Endothelial cell (in vitro differentiated cells): ENCODE results near the gene THSD4. TPM values are rescaled to one million over a fixed set of nuclear protein-coding genes. Genes with fewer than 3 reads are reported as not detected.

ENCODE experiments used
- DNase-seq: peaks from one replicate; pipeline ENCODE4 v3.0.0; 2021; ENCODE audit warnings: low spot score
- H3K27ac Mint-ChIP-seq: one replicate; pipeline ENCODE4 v1.8.0; 2021; ENCODE audit warnings: mixed read lengths, inconsistent platforms; ENCODE audit not compliant: unreplicated experiment
- H3K27me3 Mint-ChIP-seq: one replicate; pipeline ENCODE4 v1.8.0; 2021; ENCODE audit warnings: mild to moderate bottlenecking, moderate library complexity, mixed read lengths, inconsistent platforms; ENCODE audit not compliant: unreplicated experiment
- H3K36me3 Mint-ChIP-seq: one replicate; pipeline ENCODE4 v1.8.0; 2021; ENCODE audit warnings: mild to moderate bottlenecking, low read depth, mixed read lengths, inconsistent platforms; ENCODE audit not compliant: unreplicated experiment
- H3K4me1 Mint-ChIP-seq: one replicate; pipeline ENCODE4 v1.8.0; 2021; ENCODE audit warnings: mild to moderate bottlenecking, mixed read lengths, inconsistent platforms; ENCODE audit not compliant: unreplicated experiment
- H3K4me3 Mint-ChIP-seq: one replicate; pipeline ENCODE4 v1.8.0; 2021; ENCODE audit warnings: mild to moderate bottlenecking, mixed read lengths, inconsistent platforms; ENCODE audit not compliant: unreplicated experiment
- H3K9me3 Mint-ChIP-seq: one replicate; pipeline ENCODE4 v1.8.0; 2021; ENCODE audit warnings: mixed read lengths, inconsistent platforms; ENCODE audit not compliant: unreplicated experiment
- CTCF ChIP-seq: fragments of 200-600 bp; sonication (generic); IDR thresholded peaks from one replicate; pipeline ENCODE4 v1.5.0; 2021; ENCODE audit warnings: antibody characterized with exemption; ENCODE audit not compliant: unreplicated experiment
- total RNA-seq: library from RNA; stranded (reverse); fragmentation: NEBNext Ultra II Directional; extraction: Animal tissue kit (Norgen Biotek cat#: 25700); gene quantifications from one replicate; pipeline ENCODE4 v1.2.1, GENCODE V29; 2021; ENCODE audit not compliant: unreplicated experiment

The THSD4 gene
- total RNA-seq, 1 donor from 2014 or later, result 0.92 TPM

DNA sequence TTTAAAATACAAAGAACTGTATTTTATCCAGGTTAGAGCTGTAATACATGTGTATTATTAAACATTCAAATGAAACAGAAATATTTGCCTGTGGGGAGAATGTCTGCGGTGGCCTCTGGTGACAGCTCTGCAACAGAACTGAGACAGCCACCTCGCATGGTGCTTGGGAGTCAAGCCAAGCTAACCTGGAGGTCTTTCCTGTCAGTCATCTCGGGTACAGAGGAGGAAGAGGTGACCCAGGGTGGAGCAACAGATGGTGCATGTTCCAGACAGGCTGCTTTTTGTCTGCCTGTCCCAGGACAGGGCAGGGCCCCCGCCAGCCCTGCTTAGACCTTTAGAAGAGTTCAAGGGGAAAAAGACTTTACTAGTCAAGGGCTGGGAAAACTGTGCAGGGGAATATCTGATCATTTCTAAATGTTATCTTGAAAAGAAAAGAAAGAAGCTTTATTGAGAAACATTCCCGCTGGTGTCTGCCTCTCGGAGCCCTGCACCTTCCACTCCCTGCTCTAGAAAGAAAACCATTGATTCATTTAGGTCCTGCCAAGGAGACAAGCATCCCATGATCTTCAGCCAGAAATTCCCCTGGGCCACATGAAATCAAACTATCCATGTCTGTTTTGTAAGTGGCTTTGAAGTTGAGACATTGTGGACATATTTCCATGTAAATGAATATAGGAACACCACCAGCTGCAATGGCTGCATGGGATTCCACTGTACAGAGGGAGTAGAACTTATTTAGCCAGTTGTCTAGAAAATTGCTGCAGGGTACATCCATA lies 689.6 kb downstream of the THSD4 start:
- Mint-ChIP-seq H3K27me3 (peaks cover 4% of the 10 kb centered on the region), H3K4me1 (peaks cover 25% of the 10 kb centered on the region), H3K9me3 (no peaks in the 10 kb centered on the region), H3K36me3 (no peaks in the 10 kb centered on the region), H3K27ac (no peak overlapping the region), H3K4me3 (no peak overlapping the region)
- DNase-seq, result no peak
- no peak for TF ChIP-seq CTCF

GRCh38 chr15:71806452-71806931 lies 691.2 kb downstream of the THSD4 start:
- peaks cover 19% of the 10 kb centered on the region for H3K4me1 Mint-ChIP-seq
- H3K27me3 Mint-ChIP-seq, result peaks cover 1% of the 10 kb centered on the region
- no peak for DNase-seq
- no peaks in the 10 kb centered on the region for H3K36me3 Mint-ChIP-seq
- TF ChIP-seq CTCF, result no peak
- H3K4me3 Mint-ChIP-seq, result no peak overlapping the region
- peak overlapping the region; percentile 48 for H3K27ac Mint-ChIP-seq
- no peaks in the 10 kb centered on the region for H3K9me3 Mint-ChIP-seq

GRCh38 chr15:71807125-71807629 lies 691.9 kb downstream of the THSD4 start:
- no peaks in the 10 kb centered on the region for H3K36me3 Mint-ChIP-seq
- H3K4me3 Mint-ChIP-seq, result no peak overlapping the region
- DNase-seq, result no peak

GRCh38 chr15:71807691-71808091 lies 692.4 kb downstream of the THSD4 start:
- Mint-ChIP-seq H3K36me3 (no peaks in the 10 kb centered on the region), H3K4me3 (no peak overlapping the region)

More at GRCh38 chr15:71807125-71807629, 691.9 kb downstream of the THSD4 start:
- H3K27ac Mint-ChIP-seq, result peak overlapping the region; percentile 57
- no peak for TF ChIP-seq CTCF
- peaks cover 1% of the 10 kb centered on the region for H3K27me3 Mint-ChIP-seq
- no peaks in the 10 kb centered on the region for H3K9me3 Mint-ChIP-seq
- peaks cover 19% of the 10 kb centered on the region for H3K4me1 Mint-ChIP-seq

More at GRCh38 chr15:71807691-71808091, 692.4 kb downstream of the THSD4 start:
- Mint-ChIP-seq H3K27me3 (peaks cover 1% of the 10 kb centered on the region), H3K9me3 (no peaks in the 10 kb centered on the region), H3K4me1 (peaks cover 19% of the 10 kb centered on the region), H3K27ac (peak overlapping the region; percentile 57)
- no peak for TF ChIP-seq CTCF
- DNase-seq, result no peak
